GM21526 (cell line): ENCODE data around the gene RNF111.
"Not testable (repeated sequence)": the region's sequence is repeated elsewhere in the genome, so short reads cannot be mapped to it uniquely, and the experiment has no call there.

Source experiments
- ATAC-seq: cut with Tn5 transposase; IDR thresholded peaks from one replicate; pipeline ENCODE4 v1.9.1; 2021; ENCODE audit warnings: moderate library complexity; ENCODE audit not compliant: unreplicated experiment, low FRiP score

Gene RNF111

GRCh38 chr15:58999694-59000093 is 12.2 kb downstream of the RNF111 start:
- ATAC-seq = no peak

GRCh38 chr15:59000251-59000650 is 12.8 kb downstream of the RNF111 start:
- ATAC-seq = not testable (repeated sequence)

- ATAC-seq = no peak
Measured at GRCh38 chr15:59001946-59002345, 14.5 kb downstream of the RNF111 start.

GRCh38 chr15:59002418-59002859 is 15.0 kb downstream of the RNF111 start:
- no peak for ATAC-seq

DNA sequence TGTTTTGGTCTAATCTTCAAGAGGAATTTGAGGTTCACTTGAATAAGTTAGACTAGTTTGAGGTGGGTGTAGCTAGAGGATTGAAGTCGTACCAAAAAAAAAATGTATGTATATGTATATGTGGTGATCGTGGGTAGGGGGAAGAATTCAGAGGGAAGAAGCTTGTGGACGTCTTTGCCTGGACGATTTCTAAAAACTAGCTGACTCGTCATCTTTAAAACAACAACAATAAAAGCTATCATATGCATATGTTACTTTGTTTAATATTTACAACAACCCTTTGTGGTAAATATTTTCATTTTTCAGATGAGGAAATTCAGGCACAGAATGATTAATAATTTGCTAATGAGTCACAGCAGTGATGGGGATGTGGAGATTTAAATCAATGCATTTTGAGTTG is 18.1 kb downstream of the RNF111 start:
- no peak for ATAC-seq

- ATAC-seq = no peak
Measured at GRCh38 chr15:59008086-59008485, 20.6 kb downstream of the RNF111 start.

DNA sequence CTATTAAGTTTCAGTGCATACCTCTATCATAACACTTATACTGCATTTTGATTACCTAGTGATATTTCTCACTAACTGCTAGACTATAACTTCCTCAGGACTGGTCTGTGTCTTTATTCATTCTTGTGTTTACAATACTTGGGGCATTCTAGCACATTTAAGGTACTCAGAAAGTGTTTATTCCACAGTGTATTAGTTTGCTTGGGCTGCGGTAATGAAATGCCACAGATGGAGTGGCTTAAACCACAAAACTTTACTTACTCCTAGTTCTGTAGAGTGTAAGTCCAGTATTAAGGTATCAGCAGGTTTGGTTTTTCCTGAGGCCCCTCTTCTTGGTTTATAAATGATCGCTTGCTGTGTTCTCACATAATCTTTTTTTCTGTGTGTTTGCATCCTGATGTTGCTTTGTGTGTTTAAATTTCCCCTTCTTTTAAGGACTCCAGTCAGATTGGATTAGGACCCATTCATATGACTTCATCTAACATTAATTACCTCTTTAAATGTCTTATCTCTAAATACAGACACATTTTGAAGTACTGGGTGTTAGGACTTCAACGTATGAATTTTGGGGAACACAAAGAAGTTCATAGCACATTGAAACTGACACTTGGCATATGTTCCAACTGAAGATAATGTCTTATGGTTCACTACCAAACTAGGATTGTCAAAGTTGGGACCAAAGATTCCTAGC is 23.9 kb downstream of the RNF111 start:
- ATAC-seq = no peak

- no peak for ATAC-seq
Measured at GRCh38 chr15:59013246-59013873, 25.9 kb downstream of the RNF111 start.

GRCh38 chr15:59014068-59014467 is 26.6 kb downstream of the RNF111 start:
- ATAC-seq = no peak

DNA sequence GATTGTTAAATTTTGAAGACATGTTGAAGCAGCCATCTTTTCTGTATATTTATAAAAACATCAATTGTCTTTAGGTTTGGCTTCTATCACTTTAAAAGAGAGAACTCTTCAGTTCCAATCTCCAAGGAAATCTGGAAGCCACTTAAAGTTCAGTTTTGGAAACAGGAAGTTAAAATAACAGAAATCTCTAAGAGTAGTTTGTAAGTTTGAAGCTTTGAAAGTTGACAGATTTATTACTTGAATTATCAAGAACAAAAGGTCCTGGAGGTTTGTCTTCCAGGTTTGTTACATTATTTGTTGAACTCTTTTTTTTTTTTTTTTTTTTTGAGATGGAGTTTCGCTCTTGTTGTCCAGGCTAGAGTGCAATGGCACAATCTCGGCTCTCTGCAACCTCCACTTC is 30.0 kb downstream of the RNF111 start:
- no peak for ATAC-seq

DNA sequence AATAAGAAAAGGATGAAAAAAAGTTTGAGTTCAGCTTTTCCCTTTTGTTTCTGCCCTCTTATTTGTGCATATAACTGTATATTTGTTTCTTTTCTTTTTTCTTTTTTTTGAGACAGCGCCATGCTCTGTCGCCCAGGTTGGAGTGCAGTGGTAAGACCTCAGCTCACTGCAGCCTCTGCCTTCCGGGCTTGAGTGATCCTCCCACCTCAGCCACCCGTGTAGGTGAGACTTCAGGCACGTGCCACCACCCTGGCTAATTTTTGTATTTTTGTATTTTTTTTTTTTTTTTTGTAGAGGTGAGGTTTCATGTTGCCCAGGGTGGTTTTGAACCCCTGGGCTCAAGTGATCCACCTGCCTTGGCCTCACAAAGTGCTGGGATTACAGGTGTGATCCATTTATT is 31.4 kb downstream of the RNF111 start:
- ATAC-seq = no peak

GRCh38 chr15:59020322-59020721 is 32.9 kb downstream of the RNF111 start:
- no peak for ATAC-seq

GRCh38 chr15:59022188-59022587 is 34.7 kb downstream of the RNF111 start:
- ATAC-seq = no peak

GRCh38 chr15:59026207-59026606 is 38.7 kb downstream of the RNF111 start:
- no peak for ATAC-seq

- ATAC-seq = no peak
Measured at GRCh38 chr15:59028387-59028955, 41.0 kb downstream of the RNF111 start.

DNA sequence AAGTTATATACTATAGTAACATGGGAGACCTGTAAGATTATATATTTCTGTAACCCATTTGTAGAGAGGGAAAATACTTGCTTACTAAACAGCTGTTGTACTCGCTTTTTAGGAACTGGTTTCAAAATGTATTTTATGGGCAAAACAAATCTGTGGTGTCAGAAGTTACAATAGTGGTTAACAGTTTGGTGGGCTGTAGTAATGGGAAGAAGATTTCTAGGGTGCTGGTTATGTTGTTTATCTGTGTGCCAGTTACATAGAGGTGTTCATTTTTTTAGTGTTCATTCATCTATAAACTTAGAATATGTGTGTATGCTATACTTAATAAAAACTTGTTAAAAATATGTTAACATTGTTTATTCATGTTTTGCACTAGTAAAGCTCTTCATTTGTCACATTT is 42.1 kb downstream of the RNF111 start:
- no peak for ATAC-seq

DNA sequence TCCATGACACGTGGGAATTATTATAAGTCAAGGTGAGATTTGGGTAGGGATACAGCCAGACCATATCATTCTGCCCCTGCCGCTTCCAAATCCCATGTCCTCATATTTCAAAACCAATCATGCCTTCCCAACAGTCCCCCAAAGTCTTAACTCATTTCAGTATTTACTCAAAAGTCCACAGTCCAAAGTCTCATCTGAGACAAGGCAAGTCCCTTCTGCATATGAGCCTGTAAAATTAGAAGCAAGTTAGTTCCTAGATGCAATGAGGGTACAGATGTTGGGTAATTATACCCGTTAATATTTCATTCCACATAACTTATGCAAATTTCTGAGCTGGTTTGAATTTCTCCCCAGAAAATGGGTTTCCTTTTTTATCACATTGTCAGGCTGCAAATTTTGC is 47.7 kb downstream of the RNF111 start:
- no peak for ATAC-seq

DNA sequence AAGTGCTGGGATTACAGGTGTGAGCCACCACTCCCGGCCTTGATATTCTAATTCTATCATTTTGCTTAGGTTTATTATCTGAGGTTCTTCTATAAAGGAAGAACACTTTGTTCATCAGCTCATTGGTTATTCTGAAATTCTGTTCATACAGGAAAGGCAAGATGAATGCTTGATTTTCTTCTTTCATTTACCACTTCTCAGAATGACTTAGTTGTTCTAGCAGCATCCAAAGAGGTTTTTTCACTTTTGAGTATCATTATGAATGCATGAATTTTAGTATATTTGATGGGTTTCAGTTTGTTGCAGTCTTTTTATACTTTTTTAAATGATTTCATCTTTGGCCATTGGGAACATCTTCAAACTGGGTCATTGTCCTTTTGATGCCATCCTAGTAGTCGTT is 51.8 kb downstream of the RNF111 start:
- no peak for ATAC-seq

DNA sequence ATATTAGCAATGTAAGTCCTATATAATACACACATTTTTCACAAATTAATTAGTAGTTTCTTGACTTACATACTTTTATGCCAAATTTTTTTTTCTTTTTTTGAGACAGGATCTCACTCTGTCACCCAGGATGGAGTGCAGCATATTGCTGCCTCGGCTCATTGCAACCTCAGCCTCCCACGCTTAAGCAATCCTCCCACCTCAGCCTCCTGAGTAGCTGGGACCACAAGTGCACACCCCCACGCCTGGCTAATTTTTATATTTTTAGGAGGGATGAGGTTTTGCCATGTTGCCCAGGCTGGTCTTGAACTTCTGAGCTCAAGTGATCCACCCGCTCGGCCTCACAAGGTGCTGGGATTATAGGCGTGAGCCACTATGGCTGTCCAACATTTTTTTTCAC is 54.6 kb downstream of the RNF111 start:
- ATAC-seq = no peak

GRCh38 chr15:59048897-59049296 is 61.4 kb downstream of the RNF111 start:
- ATAC-seq = no peak

DNA sequence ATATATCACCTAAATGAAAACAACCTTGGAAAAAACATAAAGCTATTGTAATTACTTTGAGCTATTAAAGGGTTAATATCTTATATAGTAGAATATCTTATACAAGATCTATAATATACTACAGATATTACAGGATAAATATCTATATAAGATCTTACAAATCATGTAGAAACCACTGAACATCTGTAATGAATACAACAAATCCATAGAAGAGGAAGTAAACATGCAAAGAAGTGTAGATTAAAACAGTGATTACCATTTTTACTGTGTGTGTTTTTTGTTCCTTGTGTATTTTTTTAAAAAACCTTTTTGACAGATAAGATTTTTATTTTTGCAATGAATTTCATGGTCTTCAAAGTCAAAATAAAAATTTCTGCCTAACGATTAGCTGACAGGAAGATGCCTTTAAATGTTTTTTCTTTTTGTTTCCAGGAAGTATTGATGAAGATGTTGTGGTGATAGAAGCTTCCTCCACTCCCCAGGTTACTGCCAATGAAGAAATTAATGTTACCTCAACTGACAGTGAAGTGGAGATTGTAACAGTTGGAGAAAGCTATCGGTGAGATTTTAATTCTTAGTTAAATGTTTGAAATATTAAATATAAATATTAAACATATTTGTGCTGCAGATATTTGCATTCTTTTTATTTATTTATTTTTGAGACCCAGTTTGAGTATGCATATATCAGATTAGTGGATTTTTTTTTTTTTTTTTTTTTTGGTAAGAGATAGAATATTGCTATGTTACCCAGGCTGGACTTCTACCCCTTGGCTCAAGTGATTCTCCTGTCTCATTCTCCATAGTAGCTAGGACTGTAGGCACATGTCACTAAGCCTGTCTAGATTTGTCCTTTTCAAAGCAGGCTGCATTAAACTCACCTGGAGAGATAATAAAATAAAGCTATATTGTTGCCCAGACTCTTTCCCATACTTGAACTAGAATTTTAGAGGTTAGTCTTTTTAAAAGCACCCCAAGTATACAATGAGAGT is 64.7 kb downstream of the RNF111 start:
- no peak for ATAC-seq
